GM19351 (cell line): ENCODE data around the gene RPP30.

Experiments used
- ATAC-seq: cut with Tn5 transposase; IDR thresholded peaks from one replicate; pipeline ENCODE4 v1.9.1; 2021; ENCODE audit warnings: mild to moderate bottlenecking, moderate library complexity; ENCODE audit not compliant: unreplicated experiment

RPP30 gene

GRCh38 chr10:90916392-90917237 lies 44.8 kb downstream of the RPP30 start:
- no peak for ATAC-seq

DNA sequence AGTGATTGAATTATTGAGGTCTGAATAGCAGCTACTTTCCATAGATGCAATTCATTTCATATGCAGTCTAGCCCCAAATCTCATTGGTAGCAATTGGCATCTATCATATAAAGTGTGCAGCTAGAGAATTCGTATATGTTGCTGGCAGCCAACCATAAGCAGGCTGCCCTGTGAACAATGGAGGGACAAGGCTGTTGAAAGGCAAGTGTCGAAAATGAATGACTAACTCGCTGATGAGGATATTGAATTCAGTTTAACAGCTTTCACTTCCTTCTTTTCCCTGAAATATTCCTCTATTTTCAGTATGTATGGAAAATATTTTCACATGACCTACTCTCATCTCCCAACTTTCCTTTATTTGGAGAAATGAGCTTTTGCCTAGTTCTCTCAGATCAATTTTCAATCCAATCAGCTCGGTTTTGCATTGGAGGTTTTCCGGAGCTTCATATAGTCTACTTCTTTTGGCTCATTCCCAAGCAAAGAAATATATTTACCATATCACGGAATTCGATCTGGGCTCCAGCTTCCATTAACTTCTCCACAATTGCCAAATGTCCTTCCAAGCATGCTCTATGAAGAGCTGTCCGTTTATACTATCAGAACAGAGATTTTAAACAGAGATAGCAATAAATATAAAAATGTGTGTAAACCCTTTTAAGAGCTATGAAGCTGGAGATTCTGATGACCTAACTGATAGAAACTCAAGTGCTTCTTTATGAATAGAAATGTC lies 45.6 kb downstream of the RPP30 start:
- ATAC-seq = no peak

GRCh38 chr10:90917968-90918318 lies 46.2 kb downstream of the RPP30 start:
- ATAC-seq = no peak

DNA sequence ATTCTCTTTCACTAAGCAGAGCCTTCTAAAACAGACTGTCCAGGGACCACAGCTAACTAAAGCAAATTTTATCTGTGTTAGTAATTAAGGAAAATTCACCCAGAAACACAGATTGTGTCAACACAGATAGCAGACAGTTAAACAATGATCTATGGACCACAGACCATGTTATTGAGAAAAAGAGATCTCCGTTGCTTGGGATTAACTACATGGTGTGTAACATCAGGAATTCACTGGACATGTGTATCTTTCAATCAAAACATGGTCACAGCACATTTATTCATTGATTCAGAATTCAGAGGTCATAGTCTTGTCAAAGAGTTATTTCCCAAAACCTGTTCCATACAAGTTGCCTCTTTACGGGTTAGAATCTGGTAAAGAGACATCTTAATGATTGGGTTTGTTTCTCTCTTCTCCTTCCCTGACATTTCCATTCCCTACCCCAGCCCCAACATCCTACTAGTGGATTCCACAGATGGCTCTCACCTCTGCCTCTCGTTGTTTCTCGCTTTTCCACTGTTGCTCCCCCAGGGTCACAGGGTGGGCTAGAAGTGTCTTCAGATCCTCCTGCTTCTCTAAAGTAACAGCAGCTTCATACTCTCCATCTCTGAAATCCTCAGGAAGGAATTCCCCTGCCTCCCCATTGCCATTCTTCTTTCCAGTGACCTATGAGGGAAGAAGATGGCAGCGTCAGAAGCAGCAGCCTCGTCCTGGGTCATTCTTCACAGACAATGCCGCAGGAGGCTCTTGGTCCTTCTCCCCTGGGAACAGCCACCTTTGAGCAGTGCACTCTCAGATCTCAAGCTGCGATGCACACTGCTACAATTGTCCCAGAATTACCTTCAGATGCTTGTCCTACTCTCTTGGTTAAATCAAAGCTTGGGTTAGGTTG lies 48.2 kb downstream of the RPP30 start:
- no peak for ATAC-seq

GRCh38 chr10:90920986-90921666 lies 49.4 kb downstream of the RPP30 start, which contains the start of gene ANKRD1:
TSS of gene ANKRD1 (minus strand) at chr10:90921087. CDS start at chr10:90921027, 60 bp downstream.
- no peak for ATAC-seq

DNA sequence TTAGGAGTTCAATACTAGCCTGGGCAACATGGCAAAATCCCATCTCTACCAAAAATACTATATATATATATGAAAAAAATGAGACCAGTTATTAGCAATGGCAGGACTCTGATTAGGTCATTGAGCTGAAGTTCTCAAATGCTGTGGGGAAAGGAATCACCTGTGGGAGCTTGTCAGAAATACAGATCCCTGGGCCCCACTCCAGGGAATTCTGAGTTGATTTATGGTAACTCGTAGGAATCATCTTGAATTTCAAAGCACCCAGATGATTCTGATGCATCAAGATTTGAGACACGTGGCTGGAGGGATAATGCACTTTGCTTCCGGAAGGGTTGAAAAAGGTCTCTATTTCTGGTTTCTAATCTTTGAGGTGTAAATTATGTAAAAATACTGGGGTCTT lies 50.1 kb downstream of the RPP30 start:
- ATAC-seq = no peak

GRCh38 chr10:90923111-90923731 lies 51.4 kb downstream of the RPP30 start:
- ATAC-seq = no peak

GRCh38 chr10:90924552-90924951 lies 52.8 kb downstream of the RPP30 start:
- ATAC-seq = no peak

- ATAC-seq = no peak
Measured at GRCh38 chr10:90925079-90926029, 53.6 kb downstream of the RPP30 start.

GRCh38 chr10:90927293-90927692 lies 55.5 kb downstream of the RPP30 start:
- ATAC-seq = no peak

- no peak for ATAC-seq
Measured at GRCh38 chr10:90929179-90929578, 57.4 kb downstream of the RPP30 start.

DNA sequence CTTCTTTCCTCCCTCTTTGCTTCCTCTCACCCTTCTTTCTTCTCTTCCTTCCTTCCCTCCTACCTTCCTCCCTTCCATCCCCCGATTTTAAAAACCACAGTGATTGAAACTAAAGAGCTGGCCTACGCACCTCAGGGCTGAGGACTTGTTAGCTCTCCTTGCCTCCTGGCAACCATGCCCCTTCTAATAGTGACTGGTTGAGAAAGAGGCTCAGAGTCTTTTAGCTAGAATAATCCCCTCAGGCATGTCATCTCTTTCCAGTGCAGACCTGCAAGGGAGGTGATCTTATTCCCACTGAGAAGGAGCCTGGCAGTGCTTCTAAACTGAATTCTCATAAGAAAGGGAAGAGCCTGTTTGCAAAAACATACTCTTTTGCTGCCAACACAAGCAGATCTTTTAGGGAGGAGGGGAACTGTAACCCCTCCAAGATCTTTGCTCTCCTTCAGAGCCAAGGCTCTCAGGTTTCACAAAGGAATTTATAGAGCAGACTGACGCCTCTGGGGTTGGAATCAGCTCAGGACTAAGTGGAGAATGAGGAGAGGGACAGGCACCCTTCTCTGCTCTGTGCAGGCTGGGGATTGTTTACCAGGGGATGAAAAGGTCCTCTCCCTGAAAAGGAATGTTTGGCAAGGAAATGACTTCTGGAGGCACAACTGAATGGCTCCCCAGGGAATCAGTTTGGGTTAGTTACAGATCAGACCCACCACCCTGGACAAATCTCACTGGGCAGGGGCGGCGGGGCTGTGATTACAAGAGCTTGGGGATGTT lies 58.5 kb downstream of the RPP30 start:
- ATAC-seq = no peak

DNA sequence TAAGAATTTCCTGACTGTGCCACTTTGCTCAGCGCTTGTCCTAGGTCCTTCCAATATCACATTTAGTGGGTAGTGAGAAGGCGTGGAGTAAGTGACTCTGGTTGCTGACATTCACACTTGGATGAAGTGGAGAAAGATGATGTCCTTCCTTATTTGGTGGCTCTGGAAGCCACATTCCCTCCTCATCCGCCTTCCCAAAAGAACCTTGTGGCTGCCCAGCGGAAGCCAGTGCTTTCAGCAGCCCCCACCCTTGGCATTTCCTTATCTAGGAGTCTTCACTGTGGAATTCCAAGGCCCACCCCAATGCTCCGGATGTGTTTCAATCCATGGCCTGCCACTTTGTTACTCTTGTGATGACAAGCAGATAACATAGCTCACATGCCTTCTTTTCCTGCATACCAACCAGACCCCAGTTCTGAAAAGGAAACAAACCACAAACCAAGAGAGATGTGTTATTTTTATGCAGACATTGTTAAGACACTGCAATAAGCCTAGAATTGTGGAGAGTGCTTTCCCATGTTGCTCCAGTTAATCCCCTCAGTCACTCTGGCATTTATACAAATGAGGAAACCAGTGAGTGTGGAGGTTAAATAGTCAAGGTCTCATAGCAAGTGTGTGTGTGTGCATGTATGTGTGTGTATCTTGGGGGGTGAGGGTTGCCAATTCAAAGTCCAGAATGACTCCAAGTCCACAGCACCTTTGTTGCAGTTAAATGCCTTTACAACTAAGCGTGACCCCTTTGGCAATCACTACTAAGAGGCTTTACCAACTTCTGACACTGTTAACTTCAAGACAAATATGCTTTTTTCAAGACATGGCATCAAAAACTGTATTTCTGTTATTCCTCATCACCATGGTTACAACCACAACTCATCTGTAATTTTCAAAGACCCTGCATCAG lies 59.4 kb downstream of the RPP30 start:
- ATAC-seq = no peak

DNA sequence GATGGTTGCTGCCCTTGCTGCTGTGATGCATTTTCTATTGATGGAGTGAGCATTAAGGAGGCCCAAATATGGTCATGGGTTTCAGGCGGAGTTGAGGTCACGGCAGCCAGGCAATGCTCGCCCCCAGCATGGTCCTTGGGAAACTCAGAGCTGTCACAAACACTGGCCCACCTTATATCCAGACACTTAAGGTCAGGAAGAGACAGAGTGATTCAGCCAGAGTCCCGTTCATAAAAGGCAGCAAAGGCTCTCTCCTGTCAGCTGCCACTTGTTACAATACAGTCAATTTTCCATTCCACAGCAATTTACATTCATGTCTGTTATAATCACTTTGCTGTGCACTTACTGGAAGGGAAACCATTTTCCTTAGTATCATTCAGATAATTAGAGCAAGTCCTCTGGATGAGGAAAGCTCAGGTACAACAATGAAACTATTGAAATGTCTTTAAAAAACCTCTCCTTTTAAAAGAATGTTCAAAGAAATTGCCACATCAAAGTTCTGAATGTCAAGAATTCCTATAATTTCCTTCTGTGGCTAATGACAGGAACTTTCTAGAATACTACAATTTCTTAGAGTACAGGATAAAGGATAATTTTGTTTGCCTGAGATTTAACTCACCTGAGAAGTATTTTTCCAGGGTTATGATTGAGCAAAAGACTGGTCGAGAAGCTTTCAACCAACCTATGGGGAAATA lies 64.0 kb downstream of the RPP30 start:
- no peak for ATAC-seq

GRCh38 chr10:90936276-90936659 lies 64.5 kb downstream of the RPP30 start:
- no peak for ATAC-seq

DNA sequence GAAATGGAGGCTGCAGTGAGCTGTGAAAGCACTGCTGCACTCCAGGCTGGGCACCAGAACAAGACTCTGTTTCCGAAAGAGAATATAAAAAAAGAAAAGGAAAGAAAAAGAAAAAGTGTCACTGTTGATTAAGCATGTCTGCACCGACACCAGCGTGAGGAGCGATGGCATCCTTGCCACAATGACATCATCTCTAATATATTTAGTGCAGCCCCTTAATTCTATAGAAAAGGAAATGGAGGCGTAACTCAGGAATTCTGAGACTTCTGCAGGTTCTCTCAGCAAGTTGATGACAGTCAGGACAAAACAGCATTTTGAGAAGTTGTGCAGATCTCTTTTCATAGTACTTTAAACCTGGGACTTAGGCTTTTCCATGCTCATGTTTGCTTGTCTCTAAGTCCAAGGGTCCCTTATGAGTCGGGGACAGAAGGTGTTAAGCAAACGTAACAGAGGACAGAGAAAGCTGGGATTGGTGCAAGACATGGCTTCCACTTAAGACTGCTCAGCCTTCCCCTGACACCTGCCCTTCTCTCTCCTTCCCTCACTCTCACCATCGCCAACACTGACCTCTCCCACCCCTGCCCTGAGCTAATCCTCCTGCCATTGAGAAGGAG lies 66.0 kb downstream of the RPP30 start:
- ATAC-seq = no peak
